A172 (cell line): ENCODE measurements around the gene PHACTR1. TPM values are rescaled to one million over a fixed set of nuclear protein-coding genes. Genes with fewer than 3 reads are reported as not detected.
"Not testable (repeated sequence)": the region's sequence is repeated elsewhere in the genome, so short reads cannot be mapped to it uniquely, and the experiment has no call there.

ENCODE experiments used
- DNase-seq: peaks from one replicate; pipeline ENCODE4 v3.0.0-alpha.2; 2015; ENCODE audit warnings: low spot score
- total RNA-seq: library from RNA; depleted of rRNA; stranded (reverse); fragments of >200 nt; shearing (Covaris generic); gene quantifications from 2 replicates; pipeline ENCODE4 v1.2.3, GENCODE V29; 2014

PHACTR1 gene
- total RNA-seq, 1 experiment from 2014 or later, result 0.55 TPM

DNA sequence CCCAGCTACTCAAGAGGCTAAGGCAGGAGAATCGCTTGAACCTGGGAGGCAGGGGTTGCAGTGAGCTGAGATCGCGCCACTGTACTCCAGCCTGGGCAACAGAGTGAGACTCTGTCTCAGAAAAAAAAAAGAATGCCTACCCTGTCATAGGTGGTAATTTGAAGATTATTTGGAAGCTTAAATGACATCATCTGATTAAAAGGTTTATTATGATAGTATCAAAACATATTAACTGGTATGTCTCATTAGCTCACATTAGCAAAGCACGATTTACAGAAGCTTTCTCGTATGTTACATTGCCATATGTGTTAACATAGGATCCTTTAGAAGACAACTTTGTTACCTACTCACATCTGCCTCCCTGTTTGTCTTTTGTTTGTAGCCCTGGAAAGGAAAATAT lies 443.3 kb downstream of the PHACTR1 start:
- not testable (repeated sequence) for DNase-seq

DNA sequence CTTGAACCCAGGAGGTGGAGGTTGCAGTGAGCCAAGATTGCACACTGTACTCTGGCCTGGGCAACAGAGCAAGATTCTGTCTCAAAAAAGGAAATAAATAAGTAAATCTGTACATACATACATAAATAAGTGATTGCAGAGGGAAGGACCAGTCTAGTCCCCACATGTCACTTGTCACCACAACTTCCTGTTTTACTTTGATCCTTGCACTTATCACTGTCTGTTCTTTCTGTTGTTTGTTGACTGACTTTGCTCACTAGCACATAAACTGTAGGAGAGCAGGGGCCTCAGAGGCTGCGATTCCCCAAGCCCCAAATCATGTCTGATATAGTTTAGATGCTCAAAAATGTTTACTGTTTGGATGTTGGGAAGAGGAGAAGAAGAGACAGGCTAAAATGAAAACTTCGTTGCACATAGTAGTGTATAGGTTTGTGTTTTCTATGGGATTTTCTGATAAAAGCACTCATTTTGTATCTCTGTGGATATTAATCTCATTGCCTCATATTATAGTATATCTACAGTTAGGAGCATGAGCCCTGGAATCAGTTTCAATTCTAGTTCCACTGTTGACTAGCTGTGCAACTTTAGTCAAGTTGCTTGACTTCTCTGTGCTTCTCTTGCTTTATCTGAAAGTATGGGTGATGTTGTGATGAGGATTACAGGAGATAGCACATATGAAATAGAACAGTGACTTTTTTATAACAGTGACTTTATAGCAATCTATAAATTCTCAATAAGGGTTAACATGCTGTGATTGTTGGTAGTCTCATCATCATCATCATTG lies 446.8 kb downstream of the PHACTR1 start:
- DNase-seq, result no peak

DNA sequence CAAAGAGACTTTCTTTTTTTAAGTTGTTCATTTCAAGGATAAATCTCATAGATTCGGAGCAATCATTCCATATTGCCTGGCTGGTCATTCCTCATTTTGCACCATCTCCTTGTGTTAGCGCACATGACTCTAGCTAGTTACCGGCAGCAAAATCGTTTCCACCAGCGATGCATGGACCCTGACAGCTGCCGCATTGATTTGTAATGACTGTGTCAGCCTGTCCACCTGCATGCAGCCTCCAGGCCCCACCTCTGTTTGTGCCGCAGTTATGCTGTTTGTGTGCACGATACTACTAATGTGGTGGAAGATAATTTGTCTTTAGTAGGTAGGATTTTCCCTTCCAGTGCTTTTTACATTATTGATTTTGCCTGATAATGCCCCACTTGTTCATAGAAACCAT lies 447.7 kb downstream of the PHACTR1 start:
- DNase-seq, result no peak

DNA sequence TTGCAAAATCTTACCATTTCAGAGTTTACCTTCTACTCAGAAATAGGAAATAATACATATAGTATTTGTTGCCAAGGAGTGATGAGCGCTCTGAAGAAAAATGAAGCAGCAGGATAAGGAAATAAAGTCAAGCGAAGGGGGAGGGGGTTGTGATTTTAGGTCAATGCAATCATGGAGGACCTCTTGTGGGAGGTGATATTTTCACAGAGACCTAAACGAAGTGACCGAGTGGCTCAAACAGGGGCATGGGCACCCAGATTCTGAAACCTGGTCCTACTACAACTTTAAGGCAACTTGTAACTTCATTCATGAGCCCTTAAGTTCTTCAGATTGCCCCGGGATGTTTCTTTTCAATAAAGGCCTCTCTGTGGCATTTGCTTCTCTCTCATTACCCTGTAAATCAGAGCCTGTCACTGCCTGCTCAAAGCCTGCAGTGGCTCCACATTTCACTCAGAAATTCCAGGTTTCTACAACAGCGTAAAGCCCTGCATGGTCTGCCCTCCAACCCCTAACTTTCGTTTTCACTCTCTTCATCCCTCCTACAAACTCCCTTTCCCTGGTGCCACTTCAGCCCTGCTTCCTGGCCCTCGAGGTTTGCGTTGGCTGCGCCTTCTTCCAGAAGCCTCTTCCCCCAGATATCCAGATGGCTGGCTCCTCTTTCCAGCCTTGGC lies 449.1 kb downstream of the PHACTR1 start:
- DNase-seq, result no peak

DNA sequence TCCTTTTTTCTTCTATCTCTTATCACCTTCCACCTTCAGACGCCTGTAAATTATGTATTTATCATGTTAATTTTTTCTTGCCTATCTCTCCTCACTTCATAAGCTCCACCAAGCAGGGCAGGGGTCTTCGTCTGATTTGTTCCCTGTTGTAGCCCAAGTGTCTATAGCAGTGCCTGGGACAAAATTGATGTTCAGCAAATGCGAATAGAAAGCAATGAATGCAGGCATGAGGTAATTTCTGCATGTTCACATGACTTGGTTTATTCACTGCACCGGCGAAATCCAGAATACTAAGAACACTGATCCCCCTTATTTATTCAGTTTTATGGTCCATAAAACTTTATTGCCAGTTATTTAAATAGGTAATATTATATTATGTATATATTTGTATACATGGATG lies 449.7 kb downstream of the PHACTR1 start:
- DNase-seq, result no peak

DNA sequence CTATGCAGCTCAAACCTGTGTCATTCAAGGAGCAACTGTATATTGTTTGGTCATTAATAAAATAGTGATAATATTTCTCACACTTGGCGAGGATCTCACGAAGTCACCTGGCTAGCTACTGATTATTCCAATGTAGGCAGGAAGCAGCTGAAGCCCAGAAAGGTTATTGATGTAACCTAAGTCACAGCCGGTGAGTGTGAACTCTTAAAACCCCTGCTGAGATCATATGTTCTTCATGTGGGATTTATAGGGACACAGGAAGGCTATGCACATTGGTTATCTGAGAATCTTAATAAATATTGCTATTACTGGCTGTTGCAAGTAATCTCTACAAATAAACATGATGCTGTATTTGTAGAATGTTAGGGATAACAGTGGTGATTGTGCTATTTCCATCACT lies 450.3 kb downstream of the PHACTR1 start:
- no peak for DNase-seq

DNA sequence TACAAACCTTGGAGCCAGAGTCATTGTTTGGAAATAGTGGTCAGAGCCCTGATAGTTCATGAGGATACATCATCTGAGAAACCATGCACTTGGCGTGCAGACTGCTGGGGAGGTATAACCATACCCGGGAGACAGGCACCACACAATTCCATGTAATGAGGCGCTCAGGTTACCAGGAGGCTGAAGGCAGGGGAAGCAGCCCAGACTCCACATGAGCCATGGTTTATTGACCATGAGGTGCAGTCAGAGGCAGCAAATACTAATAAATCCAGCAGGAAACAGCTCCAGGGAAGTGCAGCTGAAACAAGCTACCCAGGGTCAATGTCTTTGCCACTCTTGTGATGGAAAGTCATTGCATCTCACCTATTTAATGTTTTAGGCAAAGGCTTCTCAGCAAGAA lies 455.7 kb downstream of the PHACTR1 start:
- no peak for DNase-seq

DNA sequence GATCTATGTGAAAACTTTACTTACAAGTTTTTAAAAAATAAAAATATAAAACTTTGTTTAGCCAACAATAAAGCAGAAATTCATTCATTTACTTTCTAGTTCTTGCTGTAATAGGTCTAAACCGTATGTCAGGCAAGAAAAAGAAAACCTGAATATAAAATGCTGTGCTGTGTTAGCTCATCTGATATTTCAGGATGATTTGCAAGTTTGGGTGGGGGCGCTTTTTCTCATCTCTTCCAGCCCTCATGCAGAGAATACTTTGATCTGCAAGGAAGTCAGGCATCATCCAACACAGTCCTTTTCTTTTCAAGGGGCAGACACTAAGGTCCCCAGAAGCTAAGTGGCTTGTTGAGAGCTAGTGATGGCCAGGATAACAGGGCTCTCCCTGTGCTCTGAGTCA lies 458.5 kb downstream of the PHACTR1 start:
- DNase-seq, result no peak

DNA sequence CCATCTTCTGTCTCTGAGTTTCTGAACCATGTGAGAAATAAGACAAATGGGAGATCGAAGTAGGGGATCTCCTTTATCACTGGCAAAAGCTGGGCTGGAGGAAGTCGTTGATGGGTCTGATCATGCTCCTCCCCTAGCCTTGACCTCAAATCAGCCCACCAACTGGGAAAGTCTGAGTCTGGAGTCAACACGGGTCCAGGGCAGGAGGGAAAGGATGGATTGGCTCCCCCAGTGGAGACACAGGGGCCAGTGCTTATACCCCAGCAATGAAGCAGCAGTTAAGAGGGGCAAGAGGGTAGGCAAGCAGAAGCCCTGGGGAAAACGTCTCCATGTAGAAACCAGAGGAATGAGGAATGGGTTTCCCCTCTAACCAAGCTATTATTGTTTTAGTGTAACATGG lies 459.2 kb downstream of the PHACTR1 start:
- no peak for DNase-seq

DNA sequence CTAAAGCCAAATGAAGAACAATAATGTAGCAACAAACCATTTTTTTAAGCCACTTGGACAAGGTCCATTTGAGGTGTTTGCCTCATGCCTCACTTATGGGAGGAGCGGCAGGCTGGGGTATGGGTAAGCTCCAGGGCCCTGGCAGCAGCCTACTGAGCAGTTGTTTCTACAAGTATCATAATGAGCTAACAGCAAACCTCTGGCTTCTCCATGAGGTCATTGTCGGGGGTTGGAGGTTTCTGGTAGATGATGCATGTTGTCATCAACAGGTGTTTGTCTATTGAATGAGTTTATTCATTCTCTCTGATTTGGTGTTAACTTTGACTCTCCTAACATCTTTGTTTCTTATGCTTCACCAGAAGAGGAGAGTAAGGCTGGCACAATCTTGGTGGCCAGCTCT lies 461.1 kb downstream of the PHACTR1 start:
- DNase-seq, result no peak

DNA sequence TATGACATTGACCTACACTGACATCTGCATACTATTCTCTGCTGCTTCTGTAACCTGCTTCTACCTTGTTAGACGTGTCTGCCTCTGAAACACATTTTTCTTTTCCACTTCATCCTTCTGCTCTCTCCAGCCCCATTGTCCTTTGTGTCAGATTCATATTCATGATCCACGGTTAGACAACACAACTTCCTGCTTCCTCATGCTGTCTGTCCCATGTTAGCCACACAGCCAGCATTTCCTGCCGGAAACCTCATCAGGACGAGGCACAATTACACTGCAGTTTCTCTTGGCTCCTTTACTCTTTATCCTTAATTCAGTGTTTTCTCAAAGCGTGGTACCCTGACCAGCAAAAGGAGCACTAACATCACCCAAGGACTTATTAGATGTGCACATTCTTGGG lies 461.5 kb downstream of the PHACTR1 start:
- DNase-seq, result no peak

DNA sequence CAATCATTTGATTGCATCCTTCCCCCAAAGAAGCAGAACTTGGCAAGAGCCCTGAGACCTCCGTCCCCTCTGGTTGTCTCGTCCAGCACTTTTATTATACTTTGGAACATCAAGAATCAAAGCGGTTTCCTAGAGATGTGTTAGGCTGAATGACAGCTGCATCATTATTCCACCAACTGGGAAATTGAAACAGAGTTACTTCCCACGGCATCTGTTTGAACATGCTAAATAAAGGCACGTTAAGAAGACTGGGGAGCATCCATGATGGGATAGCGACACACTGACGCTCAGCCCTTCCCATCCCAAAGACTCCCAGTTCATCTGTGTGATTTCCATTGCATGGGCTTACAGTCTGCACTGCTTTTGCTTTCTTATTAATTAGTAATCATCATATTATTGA lies 464.0 kb downstream of the PHACTR1 start:
- no peak for DNase-seq

DNA sequence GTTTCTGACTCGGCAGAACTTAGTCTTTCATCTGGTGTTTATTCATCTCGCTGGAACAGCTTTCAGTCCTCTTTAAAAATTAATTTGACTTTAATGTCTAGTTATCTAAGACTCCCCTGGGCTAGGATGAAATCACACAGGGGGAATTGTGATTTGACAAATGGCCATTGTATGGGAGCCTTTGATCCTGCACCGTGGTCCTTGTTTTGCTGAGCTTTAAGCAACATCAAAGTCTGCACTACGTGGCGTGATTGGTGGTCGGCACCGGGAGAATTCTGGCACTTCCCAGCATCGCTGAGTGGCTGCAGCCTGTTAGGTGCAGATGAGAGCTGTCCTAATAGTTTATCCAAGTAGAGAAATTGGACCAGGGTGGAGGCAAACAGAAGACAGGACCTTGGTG lies 464.8 kb downstream of the PHACTR1 start:
- DNase-seq, result no peak

DNA sequence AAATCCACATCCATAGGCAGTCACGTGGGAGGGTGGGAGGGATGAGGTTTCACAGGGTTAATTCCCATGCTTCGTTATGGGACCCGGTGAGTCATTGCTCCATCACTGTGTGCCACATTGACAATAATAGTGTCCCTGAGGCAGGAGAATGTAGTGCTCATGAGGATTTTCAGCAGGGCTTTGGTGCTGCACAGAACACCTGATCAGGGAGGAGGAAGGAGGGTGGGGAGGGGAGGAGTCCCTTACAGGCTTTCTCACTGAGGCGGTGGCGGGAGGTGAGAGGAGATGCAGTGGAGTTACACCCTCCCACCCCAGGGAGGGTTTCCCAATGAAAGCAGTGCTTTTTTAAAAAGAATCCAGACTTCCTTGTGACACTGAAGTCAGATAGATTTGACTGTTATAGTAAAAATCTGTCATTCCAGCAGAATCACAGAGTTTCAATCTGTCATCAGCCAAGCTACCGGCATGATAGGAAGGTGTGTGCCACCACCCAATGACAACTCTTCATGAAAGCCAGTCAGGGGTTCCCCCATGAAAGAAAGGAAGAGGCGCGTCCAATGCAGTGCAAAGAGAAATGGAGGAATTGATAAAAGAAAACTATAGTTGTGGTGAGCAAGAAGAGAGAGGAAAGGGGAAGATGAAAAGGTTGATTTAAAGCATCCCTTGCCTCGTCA lies 467.0 kb downstream of the PHACTR1 start:
- no peak for DNase-seq

DNA sequence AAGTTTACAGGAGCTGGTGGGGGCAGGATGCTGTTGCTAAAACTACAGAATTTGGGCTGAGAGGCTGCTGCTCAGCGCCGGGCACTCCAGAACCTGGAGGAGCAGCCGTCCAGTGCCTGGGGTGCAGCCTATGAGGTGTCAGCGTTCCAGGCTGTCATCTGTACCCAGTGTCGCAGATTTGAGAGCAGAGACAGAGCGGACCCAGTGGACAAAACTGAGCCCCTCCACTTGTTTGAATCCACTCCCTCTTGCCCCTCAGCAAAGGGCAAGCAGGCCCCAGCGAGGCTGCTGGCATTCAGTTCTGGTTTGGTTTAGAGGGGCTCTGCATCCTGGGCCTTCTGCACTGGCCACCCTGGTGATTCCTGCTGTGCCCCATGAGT lies 467.5 kb downstream of the PHACTR1 start:
- DNase-seq, result no peak

DNA sequence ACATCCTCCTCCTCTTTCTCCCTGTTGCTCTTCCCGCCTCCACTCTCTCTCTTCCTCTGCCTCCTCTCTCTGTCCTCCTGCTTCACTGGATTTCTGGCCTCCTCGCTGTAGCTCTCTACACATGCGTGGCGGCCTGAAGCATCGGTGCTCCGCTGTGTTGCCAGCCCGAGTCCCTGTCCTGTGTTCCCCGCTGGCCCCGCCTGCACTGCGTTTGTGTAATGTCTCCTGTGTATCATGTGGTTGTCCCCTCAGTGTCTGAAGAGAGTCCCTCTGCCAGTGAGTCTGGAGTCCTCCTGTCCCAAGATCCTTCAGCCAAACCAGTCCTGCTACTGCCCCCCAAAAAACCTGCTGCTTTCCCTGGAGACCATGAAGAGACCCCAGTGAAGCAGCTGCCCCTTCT lies 468.0 kb downstream of the PHACTR1 start:
- DNase-seq, result no peak

DNA sequence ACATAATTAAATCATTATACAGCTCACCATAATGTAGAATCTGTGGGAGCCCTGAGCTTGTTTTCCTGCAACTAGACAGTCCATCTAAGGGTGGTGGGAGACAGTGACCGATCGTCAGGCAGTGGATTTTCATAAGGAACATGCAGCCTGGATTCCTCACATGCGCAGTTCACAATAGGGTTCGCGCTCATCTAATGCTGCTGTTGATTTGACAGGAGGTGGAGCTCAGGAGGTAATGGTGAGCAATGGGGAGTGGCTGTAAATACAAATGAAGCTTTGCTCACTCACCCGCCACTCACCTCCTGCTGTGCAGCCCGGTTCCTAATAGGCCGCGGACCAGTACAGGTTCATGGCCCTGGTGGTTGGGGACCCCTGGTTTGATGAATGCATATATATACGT lies 470.3 kb downstream of the PHACTR1 start:
- no peak for DNase-seq

DNA sequence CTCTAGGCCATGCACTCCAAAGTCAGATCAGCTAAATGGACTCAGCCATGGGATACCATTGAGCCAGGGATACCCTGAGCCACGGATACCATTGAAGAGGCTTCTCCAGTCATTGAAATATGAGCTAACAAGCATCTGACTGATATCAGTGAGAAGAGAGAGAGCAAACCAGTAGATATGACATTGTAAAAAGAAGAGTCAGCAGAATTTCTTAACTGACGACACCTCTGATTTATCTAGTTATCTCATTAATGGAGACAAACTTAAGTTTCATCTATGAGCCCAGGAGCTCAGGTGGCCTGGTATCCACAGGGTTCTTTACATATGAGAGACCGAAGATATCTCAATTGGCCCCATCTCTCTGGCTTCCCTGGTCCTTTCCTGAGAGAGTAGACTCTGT lies 471.1 kb downstream of the PHACTR1 start:
- no peak for DNase-seq

DNA sequence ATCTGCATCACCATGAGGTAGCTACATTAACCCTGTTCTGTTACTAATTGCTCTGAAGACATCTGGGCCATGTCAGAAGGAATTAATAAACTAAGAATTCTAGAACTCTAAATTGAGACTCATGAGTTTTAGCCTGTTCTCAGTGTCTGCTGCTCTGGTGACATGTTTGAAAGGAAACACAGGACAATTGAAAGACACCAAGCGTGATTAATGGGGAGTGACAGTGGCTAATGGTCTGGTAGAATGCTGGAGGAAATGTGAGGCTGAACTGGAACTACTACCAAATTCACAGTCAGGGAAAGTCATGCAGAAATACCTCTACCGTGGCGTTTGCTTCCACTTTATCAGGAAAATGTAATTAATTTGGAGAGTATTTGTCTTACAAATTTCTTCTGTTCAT lies 471.7 kb downstream of the PHACTR1 start:
- no peak for DNase-seq

DNA sequence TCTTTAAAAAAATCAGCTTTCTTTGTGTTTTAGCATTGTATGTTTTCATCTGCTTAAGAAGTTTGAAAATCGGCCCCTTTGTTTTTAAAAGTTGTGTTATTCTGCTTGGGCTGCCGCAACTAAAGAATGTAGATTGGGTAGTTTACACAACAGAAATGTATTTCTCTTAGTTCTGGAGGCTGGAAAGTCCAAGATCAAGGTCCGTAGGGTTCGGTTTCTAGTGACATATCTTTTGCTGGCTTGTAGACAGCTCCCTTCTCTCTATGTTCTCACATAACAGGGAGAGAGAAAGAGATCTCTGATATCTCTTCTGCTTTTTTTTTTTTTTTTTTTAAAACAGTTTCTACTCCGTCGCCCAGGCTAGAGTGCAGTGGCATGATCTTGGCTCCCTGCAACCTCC lies 473.1 kb downstream of the PHACTR1 start:
- no peak for DNase-seq

DNA sequence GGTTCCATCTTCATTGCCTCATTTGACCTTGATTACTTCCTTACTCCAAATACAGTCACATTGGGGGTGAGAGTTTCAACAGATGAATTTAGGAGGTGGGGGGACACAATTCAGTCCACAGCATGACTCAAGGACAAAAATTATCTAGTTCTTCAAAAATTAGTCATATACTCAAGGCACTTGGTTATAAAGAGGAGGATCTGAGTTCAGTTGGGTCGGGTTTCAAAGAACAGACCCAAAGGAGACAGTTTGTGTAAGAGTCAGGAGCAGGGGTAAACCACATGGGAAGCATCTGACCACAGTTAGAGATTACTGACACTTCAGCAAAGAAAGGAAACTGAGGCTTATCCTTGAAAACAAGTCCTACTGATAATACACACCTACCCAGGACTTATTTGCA lies 473.8 kb downstream of the PHACTR1 start:
- DNase-seq, result no peak

DNA sequence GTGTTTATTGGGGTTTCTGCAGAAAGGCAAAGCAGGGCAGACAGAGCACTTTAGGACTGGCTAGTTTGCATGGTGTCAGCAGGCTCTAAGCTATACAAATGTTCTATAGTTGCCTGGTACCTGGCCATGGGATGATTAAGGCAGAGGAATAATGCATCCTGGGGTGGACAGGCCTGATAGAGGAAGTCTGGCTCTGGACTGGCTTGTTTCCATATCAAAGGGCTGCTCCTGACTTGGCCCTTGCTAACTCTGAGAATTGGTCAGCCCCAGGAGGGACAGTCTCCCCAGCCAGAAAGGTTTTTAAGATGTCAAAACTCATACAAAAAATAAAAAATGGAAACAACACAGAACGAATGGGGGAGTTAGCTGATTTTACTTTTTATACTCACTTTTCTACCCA lies 474.9 kb downstream of the PHACTR1 start:
- DNase-seq, result no peak

DNA sequence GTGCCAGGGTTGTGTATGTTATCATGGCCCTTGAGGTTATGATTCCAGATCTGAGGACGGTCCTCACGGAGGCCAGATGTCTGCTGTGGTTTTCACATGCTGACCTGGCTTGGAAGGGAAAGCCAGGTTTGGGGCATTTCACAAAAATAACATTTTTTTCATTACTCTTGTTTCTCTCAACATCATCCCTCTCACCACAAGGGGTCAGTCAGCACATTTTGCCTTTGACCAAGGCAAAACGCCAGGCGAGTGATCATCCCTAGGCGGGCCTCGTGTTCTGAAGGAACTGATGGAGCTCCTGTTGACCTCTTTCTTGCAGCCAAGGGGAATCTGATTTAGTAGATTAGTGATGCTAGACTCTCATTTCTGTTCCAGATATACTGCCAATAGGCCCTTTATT lies 478.3 kb downstream of the PHACTR1 start:
- peak; percentile 52 for DNase-seq
